H1 (cell line): ENCODE measurements around the gene LPO. TPM values are rescaled to one million over a fixed set of nuclear protein-coding genes. Genes with fewer than 3 reads are reported as not detected.

ENCODE experiments used
- CTCF ChIA-PET: fragments of 300-600 bp; sonication (Branson Sonifier 250); formaldehyde crosslinking; loops from one replicate; lab custom pipeline; 2021; ENCODE audit not compliant: partially characterized antibody; lab: Charles Lee
- POLR2A ChIA-PET: fragments of 300-600 bp; sonication (Branson Sonifier 250); formaldehyde crosslinking; loops from one replicate; lab custom pipeline; 2021; ENCODE audit warnings: inconsistent platforms; ENCODE audit not compliant: partially characterized antibody; lab: Charles Lee
- DNase-seq, 2 experiments: peaks; one replicate each; pipeline versions ENCODE4 v3.0.0 to v3.0.0-alpha.2; 2010 to 2022; ENCODE audit warnings: low spot score in 2 of 2, low read depth in 1 of 2, mixed read lengths in 1 of 2
- FAIRE-seq: peaks from 2 replicates; lab custom pipeline; 2011; peaks lifted over from hg19 to GRCh38; lab: Jason Lieb, UNC
- H2AFZ ChIP-seq: 2 replicates; pipeline ENCODE4 v1.8.1; 2012; ENCODE audit warnings: low read length, inconsistent platforms
- H2AK5ac ChIP-seq: 2 replicates; pipeline ENCODE4 v1.6.1; 2013; ENCODE audit warnings: low read depth, low read length
- H2BK120ac ChIP-seq: replicated peaks from 2 replicates; pipeline ENCODE3; 2013; ENCODE audit warnings: low read depth, low read length, inconsistent platforms
- H2BK12ac ChIP-seq: 2 replicates; pipeline ENCODE4 v1.6.1; 2013; ENCODE audit warnings: low read depth, low read length
- H2BK15ac ChIP-seq: 2 replicates; pipeline ENCODE4 v1.6.1; 2013; ENCODE audit warnings: low read length
- H2BK20ac ChIP-seq: 2 replicates; pipeline ENCODE4 v1.6.1; 2013; ENCODE audit warnings: low read length
- H2BK5ac ChIP-seq: 2 replicates; pipeline ENCODE4 v1.6.1; 2013; ENCODE audit warnings: low read depth, low read length
- H3K14ac ChIP-seq: 2 replicates; pipeline ENCODE4 v1.6.1; 2013; ENCODE audit warnings: inconsistent platforms; ENCODE audit not compliant: insufficient read length
- H3K18ac ChIP-seq: 2 replicates; pipeline ENCODE4 v1.6.1; 2013; ENCODE audit warnings: low read length; ENCODE audit errors: extremely low read depth
- H3K23ac ChIP-seq: 2 replicates; pipeline ENCODE4 v1.6.1; 2013; ENCODE audit warnings: inconsistent platforms; ENCODE audit not compliant: insufficient read length
- H3K23me2 ChIP-seq: 2 replicates; pipeline ENCODE4 v1.6.1; 2013; ENCODE audit warnings: low read depth, low read length
- H3K27ac ChIP-seq: 2 replicates; pipeline ENCODE4 v1.6.1; 2011; ENCODE audit warnings: low read depth, low read length, inconsistent platforms
- H3K27me3 ChIP-seq, 4 experiments: replicated peaks in 1 of 4; 1 replicate in 1 of 4; 2 replicates in 3 of 4; pipeline versions ENCODE4 v1.6.1 to v1.8.1; 2011 to 2013; ENCODE audit warnings: low read length in 3 of 4, mild to moderate bottlenecking in 3 of 4, inconsistent platforms in 2 of 4, mixed read lengths in 2 of 4, moderate library complexity in 1 of 4; ENCODE audit not compliant: control insufficient read depth in 3 of 4, insufficient read depth in 3 of 4; ENCODE audit errors: extremely low read depth in 1 of 4
- H3K36me3 ChIP-seq, 4 experiments: 2 replicates each; pipeline versions ENCODE4 v1.6.1 to v1.8.1; 2011 to 2013; ENCODE audit warnings: mild to moderate bottlenecking in 4 of 4, low read length in 3 of 4, moderate library complexity in 2 of 4, control low read depth in 1 of 4, inconsistent platforms in 1 of 4; ENCODE audit not compliant: insufficient read depth in 4 of 4, control insufficient read depth in 2 of 4
- H3K4ac ChIP-seq: replicated peaks from 2 replicates; pipeline ENCODE3; 2013; ENCODE audit warnings: low read length, low read depth, mixed read lengths, inconsistent platforms; ENCODE audit not compliant: insufficient read length
- H3K4me1 ChIP-seq, 4 experiments: replicated peaks in 1 of 4; 1 replicate in 1 of 4; 2 replicates in 3 of 4; pipeline versions ENCODE4 v1.6.1 to v1.8.1; 2011 to 2013; ENCODE audit warnings: low read length in 3 of 4, inconsistent platforms in 2 of 4, mixed read lengths in 1 of 4; ENCODE audit not compliant: insufficient read depth in 4 of 4, control insufficient read depth in 3 of 4
- H3K4me2 ChIP-seq, 2 experiments: 2 replicates each; pipeline versions ENCODE4 v1.6.1 to v1.8.1; 2011 to 2013; ENCODE audit warnings: low read depth in 2 of 2, low read length in 2 of 2, control low read depth in 1 of 2, inconsistent platforms in 1 of 2, mild to moderate bottlenecking in 1 of 2; ENCODE audit not compliant: insufficient read depth in 1 of 2
- H3K4me3 ChIP-seq, 4 experiments: fragments of 200-600, 300-600 bp in 1 of 4; sonication (generic), shearing (Covaris generic), sonication (Bioruptor Twin) in 1 of 4; 2 replicates each; pipeline versions ENCODE4 v1.5.1 to v1.8.1; 2011 to 2016; ENCODE audit warnings: low read length in 4 of 4, low read depth in 3 of 4, control low read depth in 2 of 4, inconsistent platforms in 2 of 4, mild to moderate bottlenecking in 2 of 4, mixed read lengths in 1 of 4, moderate library complexity in 1 of 4; ENCODE audit not compliant: insufficient read depth in 2 of 4; ENCODE audit errors: extremely low read depth in 1 of 4
- H3K56ac ChIP-seq: replicated peaks from 2 replicates; pipeline ENCODE3; 2013; ENCODE audit warnings: low read depth, mild to moderate bottlenecking, mixed read lengths, low read length, inconsistent platforms; ENCODE audit not compliant: insufficient read length
- H3K79me1 ChIP-seq: 2 replicates; pipeline ENCODE4 v1.6.1; 2013; ENCODE audit warnings: low read depth, low read length, control low read depth
- H3K79me2 ChIP-seq, 2 experiments: 2 replicates each; pipeline versions ENCODE4 v1.6.1 to v1.8.1; 2012 to 2013; ENCODE audit warnings: low read length in 2 of 2, mild to moderate bottlenecking in 2 of 2, inconsistent platforms in 1 of 2; ENCODE audit not compliant: insufficient read depth in 2 of 2, control insufficient read depth in 1 of 2
- H3K9ac ChIP-seq, 4 experiments: replicated peaks in 1 of 4; 1 replicate in 1 of 4; 2 replicates in 3 of 4; pipeline versions ENCODE4 v1.6.1 to v1.8.1; 2011 to 2013; ENCODE audit warnings: low read depth in 3 of 4, low read length in 3 of 4, control low read depth in 2 of 4, mild to moderate bottlenecking in 2 of 4, moderate library complexity in 2 of 4, inconsistent platforms in 1 of 4; ENCODE audit errors: extremely low read depth in 1 of 4
- H3K9me3 ChIP-seq, 2 experiments: 2 replicates each; pipeline versions ENCODE4 v1.6.1 to v1.8.1; 2012 to 2013; ENCODE audit warnings: mild to moderate bottlenecking in 2 of 2, moderate library complexity in 2 of 2, control low read depth in 1 of 2, inconsistent platforms in 1 of 2, low read depth in 1 of 2, low read length in 1 of 2, mixed read lengths in 1 of 2; ENCODE audit not compliant: insufficient read depth in 2 of 2
- H4K20me1 ChIP-seq, 2 experiments: replicated peaks in 1 of 2; 2 replicates each; pipeline versions ENCODE3 to v1.8.1; 2011 to 2013; ENCODE audit warnings: inconsistent platforms in 2 of 2, low read length in 2 of 2, mild to moderate bottlenecking in 1 of 2; ENCODE audit not compliant: insufficient read depth in 2 of 2, control insufficient read depth in 1 of 2
- H4K5ac ChIP-seq: 2 replicates; pipeline ENCODE4 v1.6.1; 2013; ENCODE audit warnings: low read length, low read depth, mixed read lengths, inconsistent platforms; ENCODE audit not compliant: insufficient read length
- H4K8ac ChIP-seq: 2 replicates; pipeline ENCODE4 v1.8.0; 2013; ENCODE audit warnings: mild to moderate bottlenecking, moderate library complexity, low read length, inconsistent platforms; ENCODE audit not compliant: insufficient read depth; ENCODE audit errors: extremely low read depth
- H4K91ac ChIP-seq: replicated peaks from 2 replicates; pipeline ENCODE3; 2013; ENCODE audit warnings: low read length, mixed read lengths, inconsistent platforms; ENCODE audit not compliant: insufficient read length
- CBX5 ChIP-seq: fragments of 300-800, 300-1000 bp; sonication (generic); IDR thresholded peaks from 2 replicates; pipeline ENCODE4 v1.7.1; 2016; ENCODE audit warnings: antibody characterized with exemption, low read length, low read depth
- KDM1A ChIP-seq: fragments of 200-600, 300-600 bp; sonication (generic); IDR thresholded peaks from 2 replicates; pipeline ENCODE4 v1.7.1; 2016; ENCODE audit warnings: mild to moderate bottlenecking, low read length, borderline replicate concordance
- KDM4A ChIP-seq: IDR thresholded peaks from one replicate; pipeline ENCODE4 v1.7.1; 2012; ENCODE audit warnings: low read depth, mild to moderate bottlenecking, moderate library complexity, low read length, inconsistent platforms; ENCODE audit not compliant: severe bottlenecking
- KDM5A ChIP-seq: fragments of 200-600 bp; IDR thresholded peaks from 2 replicates; pipeline ENCODE4 v1.7.1; 2012; ENCODE audit warnings: mild to moderate bottlenecking, low read length, inconsistent platforms, mixed read lengths
- NANOG ChIP-seq: IDR thresholded peaks from 2 replicates; pipeline ENCODE4 v1.6.1; 2011; ENCODE audit warnings: low read length, low read depth, mild to moderate bottlenecking, inconsistent platforms; ENCODE audit not compliant: insufficient read depth, poor library complexity, severe bottlenecking
- PHF8 ChIP-seq: fragments of 200-600 bp; sonication (generic); conservative IDR thresholded peaks from 2 replicates; pipeline ENCODE4 v1.7.1; 2012; ENCODE audit warnings: low read depth, mild to moderate bottlenecking, inconsistent platforms, low read length, moderate library complexity
- POLR2A ChIP-seq, 2 experiments: IDR thresholded peaks; 1 replicate in 1 of 2; 2 replicates in 1 of 2; pipeline ENCODE4 v1.6.1; 2011; ENCODE audit warnings: low read depth in 2 of 2, low read length in 2 of 2, mild to moderate bottlenecking in 2 of 2; ENCODE audit errors: control extremely low read depth in 1 of 2
- POU5F1 ChIP-seq: IDR thresholded peaks from 2 replicates; pipeline ENCODE4 v1.6.1; 2011; ENCODE audit warnings: low read depth, mild to moderate bottlenecking, low read length, moderate library complexity
- RAD21 ChIP-seq, 2 experiments: IDR thresholded peaks in 1 of 2; conservative IDR thresholded peaks in 1 of 2; 2 replicates each; pipeline ENCODE4 v1.6.1; 2011; ENCODE audit warnings: low read depth in 2 of 2, low read length in 2 of 2, improper control_type of control experiment in 1 of 2, inconsistent platforms in 1 of 2, mild to moderate bottlenecking in 1 of 2, moderate library complexity in 1 of 2
- WGBS, 2 experiments: shearing (Covaris generic) in 1 of 2; methylation state at CpG; one replicate each; pipeline versions ENCODE4 v1.1.6 to v1.1.7; 2013 to 2015; ENCODE audit warnings: low lambda C conversion rate in 2 of 2, mixed read lengths in 2 of 2, inconsistent platforms in 1 of 2, low coverage in 1 of 2, missing lambda C conversion rate in 1 of 2; ENCODE audit not compliant: insufficient replicate concordance in 2 of 2, insufficient coverage in 1 of 2, insufficient read length in 1 of 2; ENCODE audit errors: extremely low coverage in 1 of 2, missing lambda C conversion rate in 1 of 2; 5-methylcytosine and 5-hydroxymethylcytosine counted together
- polyA plus RNA-seq, 7 experiments: library from polyadenylated mRNA; depleted of rRNA in 3 of 7; stranded (reverse) in 5 of 7; unstranded in 2 of 7; fragments of >200 nt in 5 of 7; fragments of 200-250 nt in 2 of 7; gene quantifications; 1 replicate in 5 of 7; 2 replicates in 1 of 7; 4 replicates in 1 of 7; pipeline versions ENCODE4 v1.2.1 to v1.2.3, GENCODE V29; 2011 to 2013; ENCODE audit warnings: missing spikeins in 2 of 7, mixed read lengths in 2 of 7
- total RNA-seq: library from RNA; stranded (reverse); fragmentation: NEBNext Ultra II Directional; extraction: Animal tissue kit (Norgen Biotek cat#: 25700); gene quantifications from 2 replicates; pipeline ENCODE4 v1.2.1, GENCODE V29; 2021
- TF ChIP-seq, protein P1 (sequence below): IDR thresholded peaks from 2 replicates; pipeline ENCODE4 v1.6.1; 2011; ENCODE audit warnings: low read length, improper control_type of control experiment
- TF ChIP-seq, protein P2 (sequence below): IDR thresholded peaks from 2 replicates; pipeline ENCODE4 v1.6.1; 2012; ENCODE audit warnings: low read length, inconsistent platforms

LPO gene
- total and polyA plus RNA-seq, 2 of the 8 experiments (the other 6 are each of a cell fraction or from before 2014, with no cell fraction given), result 0.38 to 0.52 TPM

DNA sequence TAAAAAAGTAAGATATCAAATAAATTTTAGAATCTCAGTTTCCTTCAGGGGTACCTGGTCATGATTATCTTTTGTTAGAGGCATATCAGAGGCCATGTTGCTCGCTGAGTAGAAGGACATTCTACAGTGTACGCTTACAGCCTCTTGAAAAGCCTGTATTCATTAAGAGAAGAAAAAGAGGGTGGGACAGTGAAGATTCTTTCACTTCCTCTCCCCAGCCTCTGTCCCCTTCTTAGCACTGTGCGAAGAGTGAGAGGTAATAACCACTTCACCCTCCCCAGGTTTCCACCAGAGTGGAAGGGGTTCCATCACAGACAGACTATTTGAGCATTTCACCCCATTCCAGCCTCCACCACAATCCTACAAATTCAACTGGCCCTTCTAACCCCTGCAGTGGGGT, 4.8 kb upstream of the LPO start:
- Histone ChIP-seq H2BK20ac (no peak overlapping the region), H2BK15ac (no peak overlapping the region), H2BK12ac (no peak overlapping the region), H3K36me3 (no peaks in the 10 kb centered on the region), H3K23me2 (no peaks in the 10 kb centered on the region), H2BK120ac (no peak overlapping the region), H3K18ac (no peak overlapping the region), H3K79me2 (no peaks in the 10 kb centered on the region), H4K5ac (no peak overlapping the region), H4K20me1 (no peaks in the 10 kb centered on the region), H3K9ac (no peak overlapping the region), H3K4me3 (no peak overlapping the region), H4K8ac (no peak overlapping the region), H3K56ac (no peak overlapping the region), H3K14ac (no peak overlapping the region), H3K79me1 (no peaks in the 10 kb centered on the region), H3K4ac (no peak overlapping the region), H4K91ac (no peak overlapping the region), H3K23ac (no peak overlapping the region), H3K27ac (no peak overlapping the region), H3K4me2 (no peak overlapping the region), H3K4me1 (peaks cover 0 to 2% (median 0%) of the 10 kb centered on the region in 4 experiments; a peak in 4 of 7 replicates), H2AK5ac (no peak overlapping the region), H2BK5ac (no peak overlapping the region), H3K9me3 (no peaks in the 10 kb centered on the region), H3K27me3 (peaks cover 0 to 9% (median 4%) of the 10 kb centered on the region in 4 experiments; a peak in 3 of 7 replicates), H2AFZ (no peak overlapping the region)
- CTCF ChIA-PET, result interaction anchor here (1.1 kb wide), 1 partner anchor 75 kb away, joined by 3 read pairs; no protein-coding TSS in a partner anchor
- FAIRE-seq (no peak), DNase-seq (no peak)
- WGBS, 2 experiments, result 91% methylated on average over 3 of the region's 3 CpGs; no CpG with 5 or more reads in 1 of the 2 experiments
- POLR2A ChIA-PET, result no interaction called here
- TF ChIP-seq POU5F1 (no peak), RAD21 (IDR thresholded peaks at IDR 0.05 in 1 of 2, conservative IDR thresholded peaks at IDR 0.05 in 1 of 2; ENCODE audit: low read depth in 2 of 2, low read length in 2 of 2) (no peak), KDM5A (no peak), POLR2A (IDR thresholded peaks at IDR 0.05; ENCODE audit: control extremely low read depth in 1 of 2, low read depth in 2 of 2, low read length in 2 of 2) (no peak), KDM1A (no peak), KDM4A (no peak), PHF8 (no peak), CBX5 (no peak), NANOG (no peak)
- TF ChIP-seq, protein P1, sequence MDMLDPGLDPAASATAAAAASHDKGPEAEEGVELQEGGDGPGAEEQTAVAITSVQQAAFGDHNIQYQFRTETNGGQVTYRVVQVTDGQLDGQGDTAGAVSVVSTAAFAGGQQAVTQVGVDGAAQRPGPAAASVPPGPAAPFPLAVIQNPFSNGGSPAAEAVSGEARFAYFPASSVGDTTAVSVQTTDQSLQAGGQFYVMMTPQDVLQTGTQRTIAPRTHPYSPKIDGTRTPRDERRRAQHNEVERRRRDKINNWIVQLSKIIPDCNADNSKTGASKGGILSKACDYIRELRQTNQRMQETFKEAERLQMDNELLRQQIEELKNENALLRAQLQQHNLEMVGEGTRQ, result no peak
- TF ChIP-seq, protein P2, sequence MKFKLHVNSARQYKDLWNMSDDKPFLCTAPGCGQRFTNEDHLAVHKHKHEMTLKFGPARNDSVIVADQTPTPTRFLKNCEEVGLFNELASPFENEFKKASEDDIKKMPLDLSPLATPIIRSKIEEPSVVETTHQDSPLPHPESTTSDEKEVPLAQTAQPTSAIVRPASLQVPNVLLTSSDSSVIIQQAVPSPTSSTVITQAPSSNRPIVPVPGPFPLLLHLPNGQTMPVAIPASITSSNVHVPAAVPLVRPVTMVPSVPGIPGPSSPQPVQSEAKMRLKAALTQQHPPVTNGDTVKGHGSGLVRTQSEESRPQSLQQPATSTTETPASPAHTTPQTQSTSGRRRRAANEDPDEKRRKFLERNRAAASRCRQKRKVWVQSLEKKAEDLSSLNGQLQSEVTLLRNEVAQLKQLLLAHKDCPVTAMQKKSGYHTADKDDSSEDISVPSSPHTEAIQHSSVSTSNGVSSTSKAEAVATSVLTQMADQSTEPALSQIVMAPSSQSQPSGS, result no peak
